Endometrium (tissue), 2 donors: ENCODE data around the gene MPO.

ENCODE experiments used
- FAIRE-seq: peaks from 2 replicates; lab custom pipeline; 2012; peaks lifted over from hg19 to GRCh38; lab: Jason Lieb, UNC
- donor health status: control.
- donor health status: control.

Gene MPO

GRCh38 chr17:58231641-58232040 lies 49.1 kb downstream of the MPO start:
- no peak for FAIRE-seq

DNA sequence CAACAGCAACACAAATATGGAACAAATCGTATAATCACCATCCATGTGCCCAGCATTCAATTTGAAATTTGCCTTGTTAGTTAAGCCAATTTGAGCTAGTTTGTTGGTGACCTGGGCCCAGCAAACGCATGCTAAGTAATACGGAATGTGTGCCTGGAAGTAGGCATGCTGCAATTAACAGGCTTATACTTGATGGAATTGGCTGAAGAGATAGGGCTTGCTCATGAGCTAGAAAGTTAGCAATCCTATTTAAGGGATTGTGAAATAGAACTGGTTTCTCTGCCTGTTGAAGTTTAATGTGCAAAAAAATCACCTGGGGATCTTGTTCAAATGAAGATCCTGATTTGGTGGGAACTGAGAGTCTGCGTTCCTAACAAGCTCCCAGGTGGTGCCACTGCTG lies 50.9 kb downstream of the MPO start:
- no peak for FAIRE-seq

- FAIRE-seq: no peak
Observed at GRCh38 chr17:58229384-58229783, 51.4 kb downstream of the MPO start.

DNA sequence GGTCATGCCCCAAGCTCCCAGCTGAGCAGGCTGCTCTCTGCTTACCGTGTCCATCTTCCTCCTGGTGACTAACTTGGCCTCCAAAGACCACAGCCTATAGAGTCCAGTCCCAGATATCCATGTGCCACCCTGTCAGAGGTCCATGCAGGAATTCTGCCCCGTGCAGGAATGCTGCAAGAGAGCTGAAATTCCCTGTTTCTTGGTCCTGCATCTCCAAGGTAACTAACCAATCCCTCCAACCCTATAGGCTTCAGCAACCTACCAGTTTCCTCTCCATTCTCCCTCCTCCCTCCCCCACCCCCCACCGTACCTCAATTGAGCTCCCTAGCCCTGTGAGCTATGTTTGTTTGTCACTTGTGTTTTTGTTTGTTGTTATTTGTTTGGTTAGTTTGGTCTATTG lies 52.1 kb downstream of the MPO start:
- no peak for FAIRE-seq

GRCh38 chr17:58227733-58228132 lies 53.0 kb downstream of the MPO start:
- no peak for FAIRE-seq

DNA sequence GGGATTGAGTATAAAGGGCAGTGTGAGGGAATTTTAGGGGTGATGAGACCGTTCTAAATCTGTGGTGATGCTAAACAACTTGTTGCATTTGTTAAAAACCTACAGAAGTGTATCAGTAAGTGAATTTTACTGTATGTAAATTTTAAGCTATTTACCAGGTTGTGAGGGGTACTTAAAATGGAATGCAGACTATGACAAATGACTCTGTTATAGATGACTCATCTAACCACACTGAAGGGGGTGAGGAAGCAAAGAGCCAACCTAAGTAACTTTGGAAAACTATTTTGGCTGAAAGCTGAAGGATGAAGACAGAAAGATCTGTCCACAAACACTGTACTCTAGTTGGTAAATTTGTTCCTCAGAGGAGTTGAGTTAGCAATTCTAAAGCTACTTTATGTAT lies 56.4 kb downstream of the MPO start:
- no peak for FAIRE-seq
